GM21360 (cell line): ENCODE data around the gene CLK4.

ENCODE experiments used
- ATAC-seq: cut with Tn5 transposase; IDR thresholded peaks from one replicate; pipeline ENCODE4 v1.9.1; 2021; ENCODE audit warnings: mild to moderate bottlenecking, moderate library complexity; ENCODE audit not compliant: unreplicated experiment

Gene CLK4

DNA sequence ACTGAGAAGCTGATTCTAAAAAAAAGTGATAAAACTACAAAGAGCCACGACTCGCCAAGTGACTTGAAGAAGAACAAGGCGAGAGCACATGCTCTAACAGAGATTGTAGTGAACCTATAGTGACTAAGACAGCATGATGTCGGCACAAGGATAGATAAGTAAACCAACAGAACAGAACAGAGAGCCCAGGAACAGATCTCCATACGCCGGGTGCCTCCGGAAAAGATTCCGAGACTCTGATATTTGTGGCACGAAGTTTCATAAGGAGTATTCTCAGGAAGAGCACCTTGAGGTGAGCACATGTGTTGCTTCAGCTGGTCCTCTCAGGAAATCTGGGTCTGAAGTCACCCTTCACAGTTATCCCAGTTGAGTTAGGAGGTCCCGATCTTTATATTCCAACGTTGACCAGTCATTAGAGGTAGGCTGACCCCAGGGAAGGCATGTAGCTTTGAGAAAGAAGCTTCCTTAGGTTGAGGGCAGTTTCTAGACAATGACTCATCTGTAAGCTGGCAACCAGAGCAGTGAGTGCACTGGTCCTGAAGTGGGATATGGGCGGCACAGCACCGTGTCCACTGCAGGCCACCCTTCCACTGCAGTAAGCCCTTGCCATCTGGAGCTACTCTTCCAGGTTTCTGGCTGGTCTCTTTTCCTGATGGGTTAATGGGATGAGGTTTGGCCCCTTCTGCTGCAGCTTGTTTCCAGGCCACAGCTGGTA, 13.6 kb upstream of the CLK4 start:
- no peak for ATAC-seq

DNA sequence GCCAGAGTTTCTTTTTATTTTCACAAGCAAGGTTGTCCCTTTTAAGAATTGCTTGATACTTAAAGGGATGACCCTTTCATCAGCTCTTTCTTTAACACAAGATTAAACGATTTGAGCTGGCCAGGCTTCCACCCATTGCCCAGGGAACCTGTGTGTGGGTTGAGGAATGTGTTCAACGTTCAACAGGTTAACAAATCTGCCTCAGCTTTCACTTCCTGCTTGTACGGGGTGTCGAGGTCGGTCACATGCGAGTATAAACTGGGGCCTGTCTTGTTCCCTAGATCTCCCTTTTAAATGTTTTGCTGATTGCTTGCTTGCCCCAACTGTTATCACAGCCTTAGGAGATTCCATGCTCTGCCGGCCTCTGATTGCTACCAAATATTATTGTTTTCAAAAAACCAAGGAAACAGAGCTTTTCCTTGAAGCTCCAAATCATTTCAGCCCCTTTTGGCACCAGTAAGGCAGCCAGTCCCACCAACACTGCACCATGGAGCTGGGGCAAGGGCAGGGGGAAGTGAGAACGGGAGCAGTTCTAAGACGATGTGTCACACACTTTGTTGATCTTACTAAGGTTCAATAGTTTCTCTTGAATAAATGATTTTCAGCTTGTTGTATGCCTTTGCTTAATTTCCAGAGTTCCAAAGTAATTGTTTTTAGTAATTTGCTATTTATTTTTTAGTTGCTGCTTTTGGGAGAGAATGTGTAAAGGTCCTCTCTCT, 10.7 kb upstream of the CLK4 start:
- no peak for ATAC-seq

DNA sequence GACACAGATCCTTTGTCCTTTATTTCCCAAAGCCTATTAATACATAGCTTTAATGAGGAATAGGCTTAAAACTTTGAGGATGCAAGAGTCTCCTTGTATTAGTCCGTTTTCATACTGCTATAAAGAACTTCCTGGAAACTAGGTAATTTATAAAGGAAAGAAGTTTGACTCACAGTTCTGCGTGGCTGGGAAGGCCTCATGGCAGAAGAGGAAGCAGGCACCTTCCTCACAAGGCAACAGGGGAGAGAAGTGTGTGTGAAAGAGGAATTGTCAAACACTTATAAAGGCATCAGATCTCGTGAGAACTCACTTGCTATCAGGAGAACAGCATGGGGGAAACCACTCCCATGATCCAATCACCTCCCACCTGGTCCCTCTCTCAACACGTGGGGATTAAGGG, 5.4 kb upstream of the CLK4 start:
- ATAC-seq, result no peak

DNA sequence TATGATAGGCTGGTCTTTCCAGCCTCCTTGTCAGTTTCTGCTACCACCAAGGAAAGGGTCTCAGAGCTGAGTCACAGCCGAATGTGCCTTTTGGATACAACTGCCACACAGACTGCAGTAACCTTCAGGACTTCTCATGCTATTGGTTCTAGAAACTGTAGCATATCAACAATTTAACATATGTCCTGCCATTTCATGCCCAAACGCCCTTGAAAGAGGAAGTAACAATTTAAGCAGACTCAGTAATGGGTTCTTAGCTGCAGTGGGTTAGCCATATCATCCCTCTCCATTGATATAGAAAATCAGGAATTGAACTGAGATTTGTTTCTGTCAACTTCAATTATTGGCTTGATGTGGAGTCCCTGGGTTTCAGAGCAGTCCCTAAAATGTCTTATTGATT, 4.1 kb upstream of the CLK4 start:
- ATAC-seq, result no peak

DNA sequence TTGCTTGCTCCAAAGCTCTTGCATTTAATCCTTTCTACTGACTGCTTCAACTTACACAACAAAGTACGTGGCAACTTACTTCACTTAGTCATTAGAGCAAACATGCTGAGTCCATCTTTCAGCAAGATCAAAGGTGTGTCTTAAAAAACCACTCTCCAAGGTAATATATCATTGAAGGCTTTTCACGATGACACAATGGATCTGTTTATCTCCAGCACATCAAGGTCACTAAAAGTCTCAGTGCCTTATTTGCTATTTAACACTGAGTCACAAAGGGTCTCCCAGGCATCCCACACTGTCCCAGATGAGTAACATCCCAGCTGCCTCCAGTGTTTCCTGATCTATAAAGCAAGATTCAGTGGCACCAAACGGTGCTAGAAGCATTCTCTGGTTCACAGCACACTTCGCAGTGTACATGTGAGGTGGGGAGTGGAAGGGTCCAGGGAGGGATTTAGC, 3.7 kb upstream of the CLK4 start:
- no peak for ATAC-seq

DNA sequence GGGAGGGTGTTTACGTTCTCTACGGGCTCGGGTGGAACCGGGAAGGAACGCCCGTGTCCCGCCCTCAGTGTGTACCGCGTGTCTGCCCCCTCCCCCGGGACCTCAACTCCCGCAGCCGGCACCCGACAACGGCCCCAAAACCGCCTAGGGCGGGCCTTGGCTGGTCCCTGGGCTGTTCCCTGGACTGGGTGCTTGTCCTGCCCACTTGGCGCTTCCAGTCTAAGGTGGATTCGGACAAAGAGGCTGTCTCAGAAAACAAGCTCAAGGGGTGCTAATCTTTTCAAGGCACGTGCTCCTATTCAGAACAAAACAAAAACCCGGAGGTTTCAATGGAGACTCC, 379 bp upstream of the CLK4 start:
- no peak for ATAC-seq

DNA sequence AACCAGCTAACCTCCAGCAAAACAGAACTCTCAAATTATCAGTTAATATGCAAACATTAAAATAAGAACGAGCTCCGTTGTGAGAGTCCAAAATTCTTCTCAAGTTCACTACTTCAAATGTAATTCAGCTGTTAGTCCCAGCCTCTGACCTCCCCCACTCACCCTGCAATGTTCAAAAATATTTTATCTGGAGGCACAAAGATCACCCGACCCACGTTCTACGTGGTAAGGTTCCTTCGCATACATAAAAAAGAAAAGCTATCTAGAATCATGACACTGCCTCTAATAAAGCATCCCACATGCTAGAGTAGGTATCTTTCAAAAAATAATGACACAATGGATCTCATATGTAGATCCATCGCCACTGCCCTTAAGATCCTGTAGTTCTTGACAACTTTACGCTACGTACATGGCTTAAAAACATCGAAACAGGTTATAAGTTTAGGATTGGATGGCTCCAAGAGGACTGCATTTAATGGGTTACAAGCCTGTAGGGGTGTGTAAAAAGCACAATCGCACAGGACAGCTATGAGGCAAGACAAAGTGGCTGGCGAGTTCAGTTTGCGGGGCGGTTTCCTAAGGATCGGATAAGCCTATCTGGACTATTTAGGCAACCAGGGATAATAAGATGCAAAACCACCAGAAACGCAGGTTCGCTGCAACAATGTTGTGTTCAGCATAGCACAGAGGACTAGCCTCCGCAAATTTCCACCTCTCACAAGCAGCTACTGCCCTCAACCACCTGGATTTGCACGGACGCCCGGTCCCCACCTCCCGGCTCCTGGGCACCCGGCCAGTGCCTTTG, 969 bp downstream of the CLK4 start:
- ATAC-seq, result peak; percentile 8

DNA sequence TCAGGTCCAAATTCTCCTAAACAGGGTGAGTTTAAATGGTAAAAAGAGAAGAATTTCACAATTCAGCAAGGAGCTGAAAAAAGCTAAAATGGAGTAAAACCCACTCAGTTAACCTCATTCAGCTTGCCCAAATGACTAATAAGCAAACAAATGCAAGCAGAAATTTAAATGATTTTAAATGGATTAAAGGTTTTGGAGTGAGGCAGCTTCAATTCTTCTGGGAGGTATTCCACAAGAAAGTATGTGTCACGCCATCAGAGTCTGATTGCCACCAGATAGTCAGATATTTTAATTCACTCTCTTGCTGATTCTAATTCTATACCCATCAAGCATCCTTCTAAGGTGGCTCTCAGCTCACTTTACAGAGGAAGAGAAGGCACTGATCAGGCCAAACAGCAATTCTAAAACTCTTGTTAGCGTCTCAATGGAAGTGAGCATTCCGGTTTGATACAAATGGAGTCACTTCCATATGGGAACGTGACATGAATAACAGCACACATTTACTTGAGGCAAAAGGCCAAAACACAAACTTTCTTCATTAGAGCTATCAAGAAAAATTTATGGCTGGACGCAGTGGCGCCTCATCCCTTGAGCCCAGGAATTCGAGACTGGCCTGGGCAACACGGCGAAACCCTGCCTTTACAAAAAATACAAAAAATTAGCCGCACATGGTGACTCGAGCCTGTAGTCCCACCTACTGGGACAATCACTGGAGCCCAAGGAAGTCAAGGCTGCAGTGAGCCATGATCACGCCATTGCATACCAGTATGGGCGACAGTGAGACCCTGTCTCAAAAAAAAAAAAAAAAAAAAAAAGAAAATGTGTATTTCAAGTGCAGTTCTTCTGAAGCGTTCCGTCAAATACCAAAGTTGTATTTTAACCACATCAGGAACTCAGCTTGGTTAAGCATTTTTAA, 2.0 kb downstream of the CLK4 start:
- ATAC-seq, result no peak

DNA sequence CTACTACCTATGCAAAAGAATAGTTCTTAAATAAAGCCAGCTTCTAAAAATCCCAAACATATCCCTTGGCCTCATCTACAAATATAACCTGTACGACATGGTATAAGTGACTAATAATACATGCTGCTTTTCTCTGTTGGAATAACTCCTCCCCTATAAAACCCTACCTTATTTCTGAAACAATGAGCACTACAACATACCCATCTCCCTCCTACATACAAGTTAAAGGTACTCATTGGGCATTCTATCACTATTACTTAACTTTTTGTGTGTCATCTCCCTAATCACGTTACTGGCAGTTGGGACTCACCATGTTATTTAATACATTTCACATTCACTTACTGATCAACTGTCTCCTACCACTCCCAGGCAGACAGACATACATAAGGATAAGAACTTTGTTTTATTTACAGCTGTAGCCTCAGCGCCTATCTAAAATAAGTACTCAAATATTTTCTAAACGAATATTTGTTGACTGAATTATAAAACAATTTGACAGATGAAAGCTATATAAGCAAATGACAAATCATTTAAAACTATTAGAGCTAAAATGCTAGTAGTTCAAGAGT, 4.1 kb downstream of the CLK4 start:
- no peak for ATAC-seq

DNA sequence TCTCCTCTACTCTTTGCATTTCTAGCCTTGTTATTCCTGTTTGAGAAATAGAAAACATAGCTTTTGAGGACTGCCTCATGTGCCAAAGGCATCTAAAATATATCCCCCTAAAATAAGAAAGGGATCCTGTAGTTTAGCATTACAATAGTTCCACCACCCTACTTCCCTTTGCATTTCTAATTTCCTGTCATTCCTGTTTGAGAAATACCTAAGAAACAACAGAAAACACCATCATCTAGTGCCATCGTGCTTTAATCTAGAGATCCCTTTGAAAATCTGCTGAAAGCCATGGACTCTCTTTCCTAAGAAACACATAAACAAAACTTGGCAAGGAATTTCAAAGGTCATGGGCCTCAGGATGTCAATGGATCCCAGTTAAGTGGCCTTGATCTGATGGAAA, 7.5 kb downstream of the CLK4 start:
- ATAC-seq, result no peak

DNA sequence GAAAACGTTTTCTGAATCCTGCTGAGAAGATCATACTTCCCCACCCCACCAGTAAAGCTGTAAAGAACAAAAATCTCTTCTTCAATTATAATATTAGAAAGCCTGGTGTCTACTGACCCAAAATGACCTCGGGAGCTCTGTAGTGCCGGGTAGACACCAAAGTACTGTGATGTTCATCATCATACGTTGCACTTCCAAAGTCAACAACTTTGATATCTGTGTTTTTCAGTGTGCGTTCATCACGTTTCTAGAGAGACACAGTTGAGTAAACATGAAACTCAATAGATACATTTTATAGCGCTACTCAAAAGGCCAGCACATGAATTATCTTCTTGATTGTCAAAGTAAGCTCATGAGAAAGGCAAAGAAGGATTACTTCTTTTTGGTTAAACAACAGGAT, 14.6 kb downstream of the CLK4 start:
- no peak for ATAC-seq

DNA sequence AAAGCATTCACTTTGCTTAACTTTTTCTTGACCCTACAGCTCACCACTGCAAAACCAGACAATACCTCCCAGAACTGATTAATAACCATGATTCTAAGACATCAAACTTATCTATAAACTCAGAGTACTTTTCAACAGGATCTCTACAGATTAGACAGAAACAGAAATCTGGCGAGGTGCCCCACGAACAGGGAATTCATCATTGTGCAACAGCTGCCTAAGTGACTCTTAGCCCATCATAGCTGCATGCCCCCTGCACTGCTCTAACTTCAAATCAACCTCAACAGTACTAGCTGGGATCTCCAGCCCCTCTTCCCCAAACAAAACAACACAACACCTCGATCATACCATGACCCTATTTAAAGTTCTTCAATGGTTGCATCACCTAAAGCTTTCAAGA, 20.6 kb downstream of the CLK4 start:
- ATAC-seq, result no peak

DNA sequence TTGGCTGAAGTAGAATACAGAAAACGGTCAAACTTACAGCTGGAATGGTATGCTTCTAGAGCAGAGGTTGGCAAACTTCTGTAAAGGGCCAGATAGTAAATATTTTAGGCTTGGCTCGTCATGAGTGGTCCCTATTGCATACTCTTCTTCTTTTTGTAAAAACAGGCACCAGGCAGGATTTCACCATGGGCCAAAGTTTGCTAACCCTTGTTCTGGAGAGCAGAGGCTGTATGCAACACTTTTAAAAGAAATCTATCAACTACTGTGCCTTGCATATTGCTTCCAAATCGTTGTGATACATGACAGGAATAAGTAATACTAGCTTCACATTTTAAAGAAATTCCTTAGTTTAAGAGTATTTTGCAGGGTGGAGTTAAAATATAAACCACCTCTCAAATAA, 21.1 kb downstream of the CLK4 start:
- no peak for ATAC-seq

DNA sequence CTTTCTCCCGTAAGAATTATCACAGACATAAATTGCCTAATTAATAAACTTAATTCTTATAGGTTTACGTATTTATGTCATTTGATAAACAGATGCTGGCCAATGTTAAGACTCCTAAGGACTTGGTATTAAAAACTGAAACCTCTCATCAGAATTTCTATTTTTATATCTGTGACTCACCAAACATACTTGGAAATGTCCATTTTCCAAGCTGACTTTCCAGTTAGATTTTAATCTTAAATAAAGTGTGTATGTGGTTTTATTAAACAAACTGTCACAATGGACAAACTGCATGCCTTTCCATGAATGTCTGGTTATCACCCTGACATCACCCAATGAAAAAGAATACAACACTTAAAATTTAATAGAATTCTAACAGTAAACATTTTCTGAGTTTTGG, 24.1 kb downstream of the CLK4 start:
- no peak for ATAC-seq

DNA sequence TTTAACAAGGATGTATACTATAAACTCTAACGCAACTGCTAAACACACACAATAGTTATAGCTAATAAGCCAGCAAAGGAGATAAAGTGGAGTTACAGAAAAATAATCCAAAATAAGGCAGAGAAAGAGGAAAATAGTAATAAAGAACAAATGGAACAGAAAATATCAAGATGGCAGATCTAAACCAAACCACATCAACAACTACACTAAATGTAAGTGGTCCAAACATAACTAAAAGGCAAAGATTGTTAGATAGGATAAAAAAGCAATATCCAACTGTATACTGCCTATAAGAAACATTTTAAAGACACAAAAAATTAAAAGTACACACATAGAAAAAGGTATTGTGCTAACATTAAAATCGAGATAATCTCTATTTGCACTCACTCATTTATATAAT, 31.1 kb downstream of the CLK4 start:
- ATAC-seq, result no peak

DNA sequence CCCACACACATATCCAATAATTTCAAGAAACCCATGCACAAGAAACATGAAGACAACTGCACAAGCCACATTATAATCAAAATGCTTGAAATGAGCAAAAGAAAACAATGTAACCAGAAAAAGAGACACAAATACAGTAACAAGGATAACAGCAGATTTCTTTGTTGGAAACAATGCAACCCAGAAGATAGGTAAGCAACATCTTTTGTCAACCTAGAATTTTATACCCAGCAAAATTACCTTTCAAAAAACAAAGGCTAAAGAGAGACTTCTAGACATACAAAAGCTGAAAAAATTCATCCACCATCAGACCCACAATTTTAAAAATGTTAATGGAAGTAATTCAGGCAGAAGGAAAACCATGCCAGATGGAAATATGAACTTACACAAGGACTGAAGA, 31.7 kb downstream of the CLK4 start:
- no peak for ATAC-seq

DNA sequence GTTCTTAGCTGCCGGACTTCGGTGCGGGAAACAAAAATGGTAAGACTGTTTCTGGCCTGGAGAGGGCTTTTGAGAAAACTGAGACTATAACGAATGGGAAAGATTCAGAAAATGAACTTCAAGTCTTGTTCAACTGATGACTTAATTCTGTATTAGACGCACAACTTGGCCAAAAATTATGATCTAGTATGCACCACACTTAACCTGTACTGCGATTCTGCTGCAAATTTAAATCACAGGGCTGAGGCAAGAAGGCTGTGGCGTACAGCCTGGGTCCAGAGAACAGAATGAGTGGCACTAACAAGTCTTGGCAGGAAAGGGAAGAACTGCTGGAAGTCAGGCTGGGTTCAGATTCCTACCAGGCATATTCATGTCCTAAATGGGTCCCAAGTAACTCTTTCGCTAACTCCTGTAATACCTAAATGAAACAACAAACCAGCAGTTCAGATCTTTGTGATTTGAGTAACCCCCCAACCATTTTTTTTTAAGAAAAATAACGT, 35.9 kb downstream of the CLK4 start:
- no peak for ATAC-seq

DNA sequence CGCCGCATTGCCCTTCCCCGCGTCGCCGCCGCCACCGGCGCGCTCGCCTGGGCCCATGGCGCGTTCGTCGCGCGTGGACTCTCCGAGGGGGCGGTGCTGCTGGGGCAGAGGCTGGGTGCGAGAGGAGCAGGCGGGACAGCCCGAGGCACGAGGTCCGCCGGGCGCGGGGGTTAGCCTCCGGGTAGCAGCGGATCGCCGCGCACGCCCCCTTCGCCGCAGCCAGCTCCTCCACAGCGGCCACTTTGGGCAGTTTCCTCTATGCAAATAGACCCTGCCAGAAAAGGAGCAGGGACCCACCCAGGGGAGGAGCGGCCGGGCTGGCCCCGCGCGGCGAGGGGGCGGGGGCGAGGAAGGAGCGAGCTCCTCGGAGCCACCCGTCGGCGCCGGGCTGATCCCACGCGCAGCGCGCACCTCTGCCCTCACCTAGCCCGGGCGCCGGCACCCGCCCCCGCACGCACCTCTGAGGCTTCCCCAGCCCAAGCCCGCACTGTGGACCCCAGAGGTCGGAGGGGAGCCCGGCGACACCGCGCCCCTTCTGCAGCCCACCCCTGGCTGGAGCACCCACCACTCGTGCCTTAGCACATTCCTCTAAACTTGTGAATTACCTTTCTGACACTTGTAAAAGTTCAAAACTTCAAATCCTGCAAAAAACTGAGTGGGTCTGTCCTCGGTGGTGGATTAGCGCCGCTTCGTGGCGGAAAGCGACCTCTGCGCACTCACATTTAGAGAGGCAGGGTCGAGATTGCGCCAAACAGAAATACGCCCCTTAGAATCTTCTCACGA, 36.5 kb downstream of the CLK4 start, which contains the start of gene COL23A1:
Gene COL23A1, minus strand, starts transcription at position 253 of the 783 bp plus-strand sequence.
- peak; percentile 59 for ATAC-seq
